Prostate gland (tissue), 2 donors: ENCODE data around the gene ADAMTS12. TPM values are rescaled to one million over a fixed set of nuclear protein-coding genes. Genes with fewer than 3 reads are reported as not detected.

Experiments
- DNase-seq: peaks from one replicate; pipeline ENCODE4 v3.0.0-alpha.2; 2019; ENCODE audit warnings: low spot score
- H3K27ac ChIP-seq, 2 donors: fragments of 200-600 bp; sonication (generic); 2 replicates each; pipeline ENCODE4 v1.5.1; 2017 to 2019
- H3K27me3 ChIP-seq: fragments of 200-600 bp; sonication (generic); replicated peaks from 2 replicates; pipeline ENCODE4 v1.5.1; 2019; ENCODE audit not compliant: insufficient read depth
- H3K36me3 ChIP-seq, 2 donors: fragments of 200-600 bp; sonication (generic); 1 replicate in 1 of 2; 2 replicates in 1 of 2; pipeline versions ENCODE4 v1.5.1 to v1.8.1; 2017 to 2019
- H3K4me1 ChIP-seq: fragments of 200-600 bp; sonication (generic); replicated peaks from 2 replicates; pipeline ENCODE4 v1.5.1; 2019
- H3K4me3 ChIP-seq, 2 donors: fragments of 200-600 bp; sonication (generic); 2 replicates each; pipeline ENCODE4 v1.5.1; 2017 to 2019
- H3K9me3 ChIP-seq: fragments of 200-600 bp; sonication (generic); 2 replicates; pipeline ENCODE4 v1.5.1; 2017
- CTCF ChIP-seq, 4 experiments: fragments of 200-600 bp in 2 of 4; fragments of 450-650 bp in 2 of 4; sonication (generic) in 2 of 4; IDR thresholded peaks; 1 replicate in 3 of 4; 2 replicates in 1 of 4; pipeline ENCODE4 v1.5.1; 2016 to 2019; ENCODE audit warnings: antibody characterized with exemption in 4 of 4, mild to moderate bottlenecking in 2 of 4, moderate library complexity in 2 of 4
- POLR2A ChIP-seq: fragments of 450-650 bp; IDR thresholded peaks from one replicate; pipeline ENCODE4 v1.6.1; 2016; ENCODE audit warnings: antibody characterized with exemption, mild to moderate bottlenecking
- POLR2AphosphoS5 ChIP-seq: sonication (generic); formaldehyde crosslinking; IDR thresholded peaks from one replicate; pipeline ENCODE4 v1.6.1; 2017; ENCODE audit warnings: antibody characterized with exemption
- WGBS: methylation state at CpG from one replicate; pipeline ENCODE4 v1.1.5; 2018; 5-methylcytosine and 5-hydroxymethylcytosine counted together
- intact Hi-C: fragments of 100-400 bp; cut with DNase I; formaldehyde crosslinking; loops from one replicate; pipeline ENCODE4 v1.14.2; 2022
- total RNA-seq, 2 donors: library from RNA; depleted of rRNA; stranded (reverse); fragments of >200 nt; gene quantifications; one replicate each; pipeline ENCODE4 v1.1.0, GENCODE V29; 2016

ADAMTS12 gene
- total RNA-seq, 2 donors from 2014 or later = 0.09 to 3.7 TPM

GRCh38 chr5:33583332-33583731 is 308.5 kb downstream of the ADAMTS12 start:
- Histone ChIP-seq H3K4me3 (no peak overlapping the region), H3K27ac (no peak overlapping the region), H3K27me3 (no peaks in the 10 kb centered on the region), H3K9me3 (no peaks in the 10 kb centered on the region), H3K4me1 (no peaks in the 10 kb centered on the region), H3K36me3 (no peaks in the 10 kb centered on the region)
- 73% methylated on average over 6 of the region's 6 CpGs for WGBS
- TF ChIP-seq POLR2AphosphoS5 = no peak
- no peak for TF ChIP-seq CTCF (IDR thresholded peaks at IDR 0.05)
- TF ChIP-seq POLR2A = no peak
- intact Hi-C loops = no loop called here
- DNase-seq = no peak

GRCh38 chr5:33582417-33582816 is 309.4 kb downstream of the ADAMTS12 start:
- WGBS = 84% methylated on average over 7 of the region's 7 CpGs
- Histone ChIP-seq H3K27me3 (no peaks in the 10 kb centered on the region), H3K27ac (no peak overlapping the region), H3K36me3 (no peaks in the 10 kb centered on the region), H3K4me1 (no peaks in the 10 kb centered on the region), H3K9me3 (no peaks in the 10 kb centered on the region), H3K4me3 (no peak overlapping the region)
- no peak for DNase-seq
- intact Hi-C loops = no loop called here
- TF ChIP-seq POLR2A = no peak
- no peak for TF ChIP-seq POLR2AphosphoS5
- TF ChIP-seq CTCF (IDR thresholded peaks at IDR 0.05) = no peak

GRCh38 chr5:33579789-33580188 is 312.0 kb downstream of the ADAMTS12 start:
- intact Hi-C loops = no loop called here
- DNase-seq = no peak
- Histone ChIP-seq H3K4me1 (no peaks in the 10 kb centered on the region), H3K27ac (no peak overlapping the region), H3K9me3 (no peaks in the 10 kb centered on the region), H3K27me3 (no peaks in the 10 kb centered on the region), H3K36me3 (no peaks in the 10 kb centered on the region), H3K4me3 (no peak overlapping the region)
- 93% methylated on average over 2 of the region's 2 CpGs for WGBS
- TF ChIP-seq POLR2A (no peak), POLR2AphosphoS5 (no peak), CTCF (IDR thresholded peaks at IDR 0.05) (no peak)

GRCh38 chr5:33579152-33579551 is 312.6 kb downstream of the ADAMTS12 start:
- Histone ChIP-seq H3K36me3 (no peaks in the 10 kb centered on the region), H3K27ac (no peak overlapping the region), H3K9me3 (no peaks in the 10 kb centered on the region), H3K4me3 (no peak overlapping the region), H3K4me1 (no peaks in the 10 kb centered on the region), H3K27me3 (no peaks in the 10 kb centered on the region)
- TF ChIP-seq CTCF (IDR thresholded peaks at IDR 0.05) = no peak
- no peak for TF ChIP-seq POLR2AphosphoS5
- no peak for TF ChIP-seq POLR2A
- no peak for DNase-seq
- intact Hi-C loops = no loop called here
- WGBS = 40% methylated on average over 3 of the region's 3 CpGs

- no peaks in the 10 kb centered on the region for H3K36me3 ChIP-seq
- H3K4me3 ChIP-seq = no peak overlapping the region
- TF ChIP-seq CTCF (IDR thresholded peaks at IDR 0.05) (no peak), POLR2AphosphoS5 (no peak), POLR2A (no peak)
- no peaks in the 10 kb centered on the region for H3K9me3 ChIP-seq
- no peaks in the 10 kb centered on the region for H3K4me1 ChIP-seq
- H3K27ac ChIP-seq = no peak overlapping the region
- no peak for DNase-seq
- 92% methylated on average over 10 of the region's 10 CpGs for WGBS
- intact Hi-C loops = no loop called here
- no peaks in the 10 kb centered on the region for H3K27me3 ChIP-seq
Observed at GRCh38 chr5:33576726-33577590, 314.8 kb downstream of the ADAMTS12 start.
